DMS79 (cell line): ENCODE data around the gene IL17C.

Source experiments
- DNase-seq: peaks from one replicate; lab custom pipeline; 2025; lab: John Stamatoyannopoulos, UW

Gene IL17C

DNA sequence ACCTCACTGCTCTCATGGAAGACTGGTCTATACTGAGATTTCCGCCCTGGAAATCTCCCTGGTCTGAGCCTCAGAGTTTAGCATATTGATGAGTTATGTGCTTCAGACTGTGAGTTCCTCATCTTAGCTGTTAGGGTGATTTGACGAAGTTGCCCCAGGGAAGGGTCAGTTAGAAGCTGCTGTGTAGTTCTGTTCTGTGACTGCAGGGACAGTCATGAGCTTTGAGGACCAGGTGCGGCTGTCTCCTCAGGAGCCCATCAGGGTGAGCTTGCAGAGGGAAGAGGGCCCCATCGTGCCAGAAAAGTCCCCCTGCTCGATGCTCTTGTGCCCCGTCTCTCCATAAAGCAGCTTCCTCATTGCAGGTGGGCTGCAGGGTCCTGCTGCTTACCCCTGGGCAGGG lies 28.3 kb upstream of the IL17C start:
- DNase-seq: no peak

DNA sequence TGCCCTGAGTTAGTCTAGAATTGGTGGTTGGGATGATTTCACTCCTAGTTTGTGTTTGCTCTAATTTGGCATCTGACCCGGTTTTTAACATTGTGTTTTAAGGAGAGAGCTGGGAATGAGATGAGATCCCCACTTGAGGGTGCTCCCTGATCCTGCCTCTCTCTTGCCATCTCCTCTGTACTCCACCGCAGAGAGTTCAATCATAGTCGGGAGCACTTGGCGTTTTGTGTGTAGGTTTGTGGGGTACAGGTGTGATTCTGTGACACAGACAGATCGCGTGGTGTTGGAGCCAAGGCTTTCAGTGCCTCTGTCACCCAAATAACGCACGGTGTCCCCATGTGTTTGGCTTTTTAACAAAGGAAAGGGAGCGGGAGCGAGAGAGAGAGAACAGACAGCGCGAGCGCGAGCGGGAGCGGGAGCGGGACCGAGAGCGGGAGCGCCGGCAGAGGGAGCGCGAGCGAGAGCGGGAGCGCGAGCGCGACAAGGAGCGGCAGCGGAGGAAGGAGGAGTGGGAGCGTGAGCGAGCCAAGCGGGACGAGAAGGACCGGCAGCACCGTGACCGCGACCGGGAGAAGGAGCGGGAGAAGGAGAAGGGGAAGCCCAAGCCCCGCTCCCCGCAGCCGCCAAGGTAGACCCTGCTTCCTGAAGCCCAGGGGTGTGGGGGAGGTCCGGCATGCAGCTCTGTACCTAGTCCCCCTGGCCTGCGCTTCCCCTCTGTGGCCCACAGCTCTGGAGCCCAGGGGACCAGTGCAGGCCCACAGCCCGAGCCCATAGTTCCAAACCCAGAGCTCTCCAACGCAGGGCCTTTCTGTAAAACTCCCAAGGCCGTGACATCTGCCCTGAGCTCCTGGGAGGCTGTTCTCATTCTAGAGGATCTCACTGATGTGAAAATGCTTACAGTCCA lies 27.2 kb upstream of the IL17C start:
- DNase-seq: no peak

DNA sequence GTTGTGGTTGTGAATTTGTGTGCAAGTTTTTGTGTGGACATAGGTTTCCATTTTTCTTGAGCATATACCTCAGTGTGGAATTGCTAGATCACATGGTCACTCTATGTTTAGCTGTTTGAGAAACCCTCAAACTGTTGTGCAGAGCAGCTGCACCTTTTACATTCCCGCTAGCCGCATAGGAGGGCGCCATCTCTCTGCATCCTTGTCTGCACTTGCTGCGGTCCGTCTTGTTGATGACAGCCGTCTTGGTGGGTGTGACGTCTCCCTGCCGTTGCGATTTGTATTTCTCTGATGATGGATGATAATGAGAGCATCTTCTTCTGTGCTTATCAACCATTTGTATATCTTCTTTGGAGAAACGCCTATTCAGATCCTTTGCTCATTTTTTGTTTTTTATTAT lies 25.1 kb upstream of the IL17C start:
- no peak for DNase-seq

DNA sequence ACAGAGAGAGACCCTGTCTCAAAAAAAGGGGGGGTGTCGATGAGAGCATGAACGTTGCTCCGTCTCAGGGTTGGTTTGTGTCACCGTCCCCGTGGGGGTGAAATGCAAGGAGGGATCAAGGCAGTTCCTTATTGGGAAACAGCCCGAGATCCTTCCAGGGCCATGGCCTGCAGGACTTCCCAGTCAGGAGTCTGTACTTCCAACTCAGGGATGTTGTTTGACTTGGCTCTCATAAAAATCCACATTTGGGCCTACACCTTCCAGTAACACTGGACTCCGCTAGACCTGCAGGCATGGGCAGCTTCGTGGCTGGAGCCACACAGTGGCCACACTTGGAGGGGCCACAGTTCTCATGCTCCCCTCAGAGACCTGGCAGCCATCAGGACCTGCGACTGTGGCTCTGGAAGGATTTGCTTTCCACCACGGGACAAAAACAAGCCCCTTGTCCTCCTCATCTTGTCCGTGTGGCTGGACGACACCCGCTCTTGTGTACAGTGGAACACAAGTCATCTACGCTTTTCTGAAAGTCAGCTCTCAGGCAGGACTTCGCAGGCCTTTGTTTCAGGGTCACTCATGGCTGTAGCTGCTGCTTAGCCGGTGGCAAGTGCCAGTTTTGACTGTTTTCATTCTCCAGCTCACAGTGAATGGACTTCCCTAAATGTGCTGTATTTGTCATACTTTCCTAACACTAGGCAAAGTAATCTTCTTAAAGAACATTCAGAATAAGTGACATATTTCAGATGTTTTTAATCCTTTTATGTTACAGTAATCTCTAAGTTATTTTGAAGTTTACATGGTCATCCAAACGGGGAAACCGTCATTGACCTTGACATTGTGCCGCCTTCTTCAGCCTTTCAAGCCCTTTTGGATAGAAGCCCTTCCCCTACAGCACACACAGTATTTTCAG lies 24.2 kb upstream of the IL17C start:
- DNase-seq: no peak

DNA sequence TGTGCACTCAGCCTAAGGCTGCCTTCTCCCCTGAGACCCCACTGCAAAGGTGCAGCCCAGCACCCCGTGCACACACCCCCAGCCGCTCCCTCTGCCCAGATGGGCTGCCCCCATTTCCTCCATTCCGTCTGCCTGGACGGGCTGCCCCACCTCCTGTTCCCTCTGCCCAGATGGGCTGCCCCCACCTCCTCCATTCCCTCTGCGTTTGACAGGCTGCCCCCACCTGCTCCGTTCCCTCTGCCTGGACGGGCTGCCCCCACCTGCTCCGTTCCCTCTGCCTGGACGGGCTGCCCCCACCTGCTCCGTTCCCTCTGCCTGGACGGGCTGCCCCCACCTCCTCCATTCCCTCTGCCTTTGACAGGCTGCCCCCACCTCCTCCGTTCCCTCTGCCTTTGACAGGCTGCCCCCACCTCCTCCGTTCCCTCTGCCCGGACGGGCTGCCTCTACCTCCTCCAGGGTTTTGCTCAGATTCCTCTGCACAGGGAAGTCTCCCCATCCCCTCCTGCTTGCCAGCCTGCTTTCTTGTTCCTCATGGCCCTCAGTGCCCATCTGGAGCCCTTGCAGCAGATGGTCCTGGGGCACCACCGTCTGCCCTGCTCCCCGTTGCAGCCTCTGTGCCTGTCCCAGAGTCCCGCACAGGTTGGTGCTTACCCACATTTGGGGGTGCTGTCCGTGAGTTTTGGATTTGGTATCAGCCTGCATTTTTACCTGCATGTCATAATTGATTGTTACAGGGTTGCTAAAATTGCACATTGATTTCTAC lies 23.4 kb upstream of the IL17C start:
- no peak for DNase-seq

DNA sequence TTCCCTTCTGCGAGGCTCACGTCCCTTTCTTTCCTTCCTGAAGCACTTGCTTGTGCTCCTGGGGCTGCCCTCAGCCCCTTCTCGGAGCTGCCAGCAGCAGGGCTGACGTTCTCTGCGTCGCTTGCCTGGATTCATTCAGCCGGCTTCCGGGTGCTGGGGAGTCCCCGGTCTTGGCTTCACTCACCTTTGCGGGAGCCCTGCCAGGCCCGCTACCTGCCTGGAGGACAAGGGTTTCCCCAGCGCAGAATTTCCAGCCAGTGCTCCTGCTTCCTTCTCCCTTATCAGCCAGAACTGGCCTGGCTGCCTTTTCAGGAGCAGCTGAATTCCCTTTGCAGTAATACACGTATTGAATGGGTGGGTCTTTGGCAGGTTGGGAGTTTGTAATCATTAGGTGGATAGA lies 22.1 kb upstream of the IL17C start:
- peak; percentile 18 for DNase-seq

DNA sequence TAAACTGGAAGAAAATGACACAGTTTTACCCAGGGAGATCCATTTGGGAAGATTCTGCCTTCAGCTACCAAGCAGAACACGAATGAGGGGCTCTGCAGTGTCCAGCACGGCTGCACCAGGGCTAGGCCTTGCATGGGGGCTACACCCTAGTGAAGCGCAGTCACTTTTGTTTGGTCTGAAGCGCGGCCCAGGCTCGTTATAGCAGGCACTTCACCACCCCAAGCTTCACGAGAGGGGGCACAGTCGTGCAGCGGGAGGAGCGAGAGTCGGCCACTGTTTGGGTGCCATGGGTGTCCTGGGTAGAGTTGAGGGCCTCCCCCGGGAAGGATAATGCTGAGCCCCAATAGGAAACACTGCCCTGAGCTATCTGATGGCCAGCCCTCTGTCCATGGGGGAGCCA lies 21.6 kb upstream of the IL17C start:
- DNase-seq: peak; percentile 8

DNA sequence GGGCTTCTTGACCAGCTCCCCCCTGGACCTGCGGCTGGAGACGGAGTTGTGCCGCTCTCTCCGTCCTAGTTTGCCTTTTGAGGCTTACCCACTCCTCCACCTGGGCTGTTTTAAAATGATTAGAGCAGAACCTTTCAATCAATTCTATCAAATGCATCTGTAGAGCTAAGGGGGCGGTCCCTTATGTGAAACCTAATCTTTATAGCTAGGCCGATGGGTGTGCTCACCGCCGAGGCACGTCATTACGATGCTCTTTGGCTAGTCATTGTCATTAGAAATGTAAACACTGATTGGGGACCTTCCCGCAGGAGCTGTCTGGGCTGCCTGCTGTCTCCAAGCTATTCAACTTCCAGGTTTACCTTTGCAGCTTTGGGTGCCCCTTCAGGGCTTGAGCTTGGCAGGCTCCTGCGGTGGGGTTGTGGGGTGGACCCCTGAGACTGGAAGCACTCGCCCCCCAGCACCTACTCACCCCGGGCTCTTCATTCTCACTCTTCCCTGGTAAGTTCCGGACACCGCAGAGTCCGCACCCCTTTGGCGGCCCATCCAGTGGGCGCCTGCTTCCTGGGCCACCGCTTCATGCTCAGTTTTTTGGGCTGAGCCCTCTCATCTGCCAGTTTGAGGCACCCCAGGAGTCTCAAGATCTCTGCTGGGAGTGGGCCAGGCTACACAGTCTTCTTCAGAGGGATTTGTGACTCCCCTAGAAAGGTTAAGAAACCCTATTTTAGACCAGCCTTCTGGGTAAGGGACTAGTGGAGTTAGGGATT lies 20.9 kb upstream of the IL17C start:
- peak; percentile 16 for DNase-seq

DNA sequence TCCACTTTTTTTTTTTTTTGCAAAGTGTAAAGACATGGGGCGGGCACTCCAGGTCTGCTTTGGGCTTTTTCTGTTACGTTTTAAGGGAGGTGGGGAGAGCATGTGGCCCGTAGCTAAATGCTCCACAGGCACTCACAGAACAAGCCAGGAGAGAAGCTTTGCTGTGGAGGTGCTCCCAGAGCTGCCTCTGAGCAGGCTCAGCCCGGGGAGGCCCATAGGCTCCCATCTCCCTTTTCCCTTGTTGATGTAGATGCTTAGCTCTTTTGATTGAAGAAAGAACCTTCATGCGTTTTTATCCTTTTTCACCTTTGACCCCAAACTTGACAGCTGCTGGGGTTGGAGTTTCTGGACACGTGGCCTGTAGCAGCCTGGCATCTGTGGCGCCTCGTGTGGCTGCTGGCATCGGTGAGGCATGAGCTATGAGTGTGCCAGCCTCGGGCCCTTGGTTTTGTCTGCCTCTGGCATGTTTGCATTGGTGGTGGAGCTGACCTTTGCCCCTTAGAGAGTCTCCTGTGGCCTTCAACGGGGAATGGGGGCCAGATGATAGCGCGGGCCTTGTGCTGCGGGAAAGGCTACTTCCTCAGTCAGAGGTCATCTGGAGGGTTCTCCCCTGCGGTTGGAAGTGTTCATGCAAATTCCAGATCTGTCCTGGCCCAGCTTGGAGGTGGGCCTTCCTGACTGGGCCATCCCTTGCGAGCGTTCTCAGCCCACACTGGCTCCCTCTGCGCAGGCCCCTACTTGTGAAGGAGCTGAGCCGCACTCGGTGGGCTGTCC lies 20.0 kb upstream of the IL17C start:
- no peak for DNase-seq

DNA sequence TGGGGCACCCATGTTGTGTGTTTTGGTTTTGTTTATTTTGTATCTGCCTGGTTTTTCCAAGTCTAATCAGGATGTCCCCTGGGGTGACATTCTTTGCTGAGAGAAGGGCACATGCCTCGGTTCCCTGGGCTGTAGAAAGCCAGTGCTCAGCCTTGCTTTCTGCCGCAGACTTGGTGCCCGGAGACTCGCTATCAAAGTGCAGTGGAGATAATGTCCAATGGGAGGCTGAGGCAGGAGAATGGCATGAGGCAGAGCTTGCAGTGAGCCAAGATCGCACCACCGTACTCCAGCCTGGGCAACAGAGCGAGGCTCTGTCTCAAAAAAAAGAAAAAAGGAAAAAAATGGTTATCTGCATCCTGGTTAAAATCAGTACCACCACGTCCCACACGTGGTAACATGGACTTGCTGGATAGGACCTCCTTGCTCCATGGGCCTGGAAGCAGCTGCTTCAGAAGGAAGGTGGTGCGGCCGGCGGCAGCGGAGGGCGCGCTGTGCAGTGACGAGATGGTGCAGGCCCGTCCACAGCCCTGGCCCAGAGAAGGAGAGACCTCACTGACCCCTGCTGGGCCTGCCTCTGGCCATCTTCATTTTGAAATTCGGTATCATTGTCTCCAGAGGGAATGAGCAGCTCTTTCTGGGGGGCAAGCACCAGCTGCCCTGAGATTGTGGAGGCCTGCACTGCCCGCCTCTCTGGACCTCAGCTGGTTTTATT lies 19.3 kb upstream of the IL17C start:
- DNase-seq: no peak

DNA sequence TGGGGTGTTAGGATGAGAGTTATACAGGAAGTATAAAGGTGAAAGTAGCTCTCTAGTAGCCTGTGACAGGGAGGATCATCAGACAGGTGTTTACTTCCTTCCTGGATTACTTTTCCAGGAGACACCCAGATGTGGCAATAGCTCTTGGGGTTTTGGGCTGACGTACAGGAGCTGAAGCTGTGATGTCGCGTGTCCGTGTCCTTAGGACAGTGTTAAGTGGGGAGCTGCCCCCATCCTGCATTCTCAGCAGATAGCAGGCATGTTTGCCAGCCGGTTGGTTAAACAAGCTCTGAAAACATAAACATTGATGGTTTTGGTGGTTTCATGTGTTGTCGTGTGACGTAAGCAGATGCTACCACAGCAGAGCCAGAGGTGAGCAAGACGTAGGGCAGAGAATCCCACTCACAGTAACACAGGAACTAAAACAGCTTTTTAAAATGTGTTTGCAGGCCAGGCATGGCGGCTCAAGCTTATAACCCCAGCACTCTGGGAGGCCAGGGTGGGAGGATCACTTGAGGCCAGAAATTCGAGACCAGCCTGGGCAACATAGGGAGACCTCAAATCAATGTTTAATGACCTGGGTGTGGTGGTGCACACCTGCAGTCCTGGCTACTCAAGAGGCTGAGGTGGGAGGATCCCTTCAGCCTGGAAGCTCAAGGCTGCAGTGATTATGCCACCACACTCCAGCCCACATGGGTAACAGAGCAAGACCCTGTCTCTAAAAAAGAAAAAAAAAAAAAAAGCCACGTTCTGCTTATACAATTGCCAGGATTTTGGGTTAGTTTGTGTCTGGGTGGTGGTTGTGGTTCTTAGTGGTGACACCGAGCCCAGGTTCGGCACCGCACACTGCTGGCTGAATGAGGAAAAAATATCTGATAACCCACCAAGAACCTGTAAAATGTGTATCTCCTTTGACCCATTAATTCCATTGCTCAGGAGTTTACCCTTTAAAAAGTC lies 18.2 kb upstream of the IL17C start:
- no peak for DNase-seq

DNA sequence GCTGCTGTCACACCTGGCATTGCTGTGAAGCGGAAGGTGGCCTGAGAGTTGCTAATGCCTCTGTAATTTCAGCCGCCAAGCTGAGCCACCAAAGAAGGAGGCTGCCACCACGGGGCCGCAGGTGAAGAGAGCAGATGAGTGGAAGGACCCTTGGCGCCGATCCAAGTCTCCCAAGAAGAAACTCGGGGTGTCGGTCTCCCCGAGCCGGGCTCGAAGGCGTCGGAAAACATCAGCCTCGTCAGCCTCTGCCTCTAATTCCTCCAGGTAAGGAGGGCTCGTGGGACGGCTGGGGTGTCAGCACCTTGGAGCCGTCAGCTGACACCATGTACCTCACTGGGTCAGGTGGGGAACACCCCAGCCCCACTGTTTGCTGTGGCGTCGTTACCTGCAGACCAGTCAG lies 16.2 kb upstream of the IL17C start:
- DNase-seq: no peak

DNA sequence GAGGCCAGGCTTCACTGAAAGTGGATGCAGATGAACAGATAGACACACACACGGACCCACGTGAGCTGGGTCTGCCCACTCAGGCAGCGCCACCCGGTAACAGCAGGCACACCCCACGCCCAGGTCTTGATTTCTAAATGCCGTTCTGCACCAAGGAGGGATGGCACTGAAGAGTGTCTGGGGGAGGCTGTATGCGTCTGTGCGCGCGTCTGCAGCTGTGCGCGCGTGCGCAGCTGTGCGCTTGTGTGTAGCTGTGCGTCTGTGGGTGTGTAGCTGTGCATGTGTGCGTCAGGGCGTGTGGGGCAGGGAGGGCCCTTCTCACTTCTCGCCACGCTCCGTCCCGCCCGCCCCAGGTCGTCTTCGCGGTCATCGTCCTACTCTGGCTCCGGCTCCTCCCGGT lies 15.5 kb upstream of the IL17C start:
- no peak for DNase-seq

DNA sequence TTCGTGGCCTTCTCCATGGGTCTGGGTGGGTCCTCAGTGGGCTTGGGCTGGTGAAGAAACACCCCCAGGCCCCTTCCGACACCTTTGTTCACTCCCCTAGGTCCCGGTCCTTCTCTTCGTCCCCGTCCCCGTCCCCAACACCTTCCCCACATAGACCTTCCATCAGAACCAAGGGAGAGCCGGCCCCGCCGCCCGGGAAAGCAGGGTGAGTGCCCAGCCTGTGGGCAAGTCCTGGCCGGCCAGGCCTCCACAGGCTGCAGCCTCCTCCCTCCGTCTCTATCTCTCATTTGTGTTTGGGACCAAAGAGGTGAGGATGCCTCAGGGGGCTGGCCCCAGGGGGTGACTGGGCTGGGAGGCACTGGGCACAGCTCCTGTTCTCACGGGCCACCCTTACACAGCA lies 14.5 kb upstream of the IL17C start:
- no peak for DNase-seq

DNA sequence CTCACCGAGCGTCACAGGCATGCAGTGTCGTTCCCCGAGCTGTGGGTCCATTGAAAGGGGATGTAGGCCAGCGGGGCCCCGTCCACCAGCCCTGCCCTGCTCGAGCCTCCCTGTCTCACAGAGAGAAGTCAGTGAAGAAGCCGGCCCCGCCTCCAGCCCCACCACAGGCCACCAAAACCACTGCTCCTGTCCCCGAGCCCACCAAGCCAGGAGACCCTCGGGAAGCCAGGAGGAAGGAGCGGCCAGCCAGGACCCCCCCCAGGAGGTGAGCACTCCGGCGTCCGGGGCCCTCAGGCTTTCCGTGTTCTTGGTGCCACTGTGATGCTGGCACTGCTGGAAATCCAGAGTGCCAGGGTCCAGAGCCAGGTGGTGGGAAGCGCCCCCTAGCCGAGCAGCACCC lies 13.9 kb upstream of the IL17C start:
- DNase-seq: no peak

DNA sequence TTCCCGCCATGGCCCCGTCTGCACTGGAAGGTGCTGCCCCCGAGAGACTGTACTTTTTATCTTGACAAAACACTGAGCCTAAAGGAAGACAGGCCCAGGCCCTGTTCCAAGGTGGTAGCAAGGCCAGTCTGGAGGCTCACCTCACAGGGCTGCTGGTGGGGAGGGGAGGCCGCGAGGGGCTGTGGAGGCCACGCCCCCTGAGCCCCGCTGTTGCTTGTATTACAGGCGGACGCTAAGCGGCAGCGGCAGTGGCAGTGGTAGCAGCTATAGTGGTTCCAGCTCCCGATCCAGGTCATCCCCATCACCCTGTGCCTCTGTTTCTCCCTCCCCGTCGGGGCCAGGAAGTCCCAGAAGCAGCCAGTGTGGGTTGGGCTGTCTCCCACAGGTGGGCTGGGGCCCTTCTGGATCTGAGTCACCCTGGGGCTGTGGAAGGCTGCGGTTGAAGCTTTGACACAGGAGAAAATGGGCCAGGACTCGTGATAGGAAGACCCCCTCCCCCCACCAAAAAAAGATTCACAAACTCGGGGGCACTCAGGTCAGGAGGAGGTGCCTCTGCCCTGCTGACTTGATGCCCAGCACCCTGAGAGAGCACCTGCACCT lies 13.3 kb upstream of the IL17C start:
- DNase-seq: no peak

DNA sequence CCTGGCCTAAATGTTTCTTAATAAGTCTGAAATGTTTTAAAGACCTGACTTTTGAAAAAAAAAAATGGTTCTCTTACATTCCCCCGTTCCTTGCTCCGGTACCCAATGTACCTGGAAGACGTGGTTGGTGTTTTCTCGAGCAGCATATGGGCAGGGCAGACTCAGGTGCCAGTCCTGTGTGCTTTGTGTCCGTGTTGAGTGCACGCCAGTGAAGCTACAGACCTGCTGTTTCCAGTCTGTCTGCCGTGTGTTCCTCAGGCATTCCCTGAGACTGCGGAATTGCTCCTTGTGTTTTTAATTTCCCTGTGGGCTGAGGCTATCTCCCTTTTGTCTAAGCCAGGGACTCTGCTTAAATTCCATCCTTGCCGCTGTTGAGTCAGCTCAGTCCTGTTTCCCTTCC lies 11.7 kb upstream of the IL17C start:
- no peak for DNase-seq
